GM15510 (cell line): ENCODE results near the gene SLC22A31.

Source experiments
- POLR2A ChIP-seq: IDR thresholded peaks from 3 replicates; pipeline ENCODE4 v1.6.1; 2011; ENCODE audit warnings: borderline replicate concordance; ENCODE audit not compliant: insufficient read length; ENCODE audit errors: extremely low read depth

The SLC22A31 gene

DNA sequence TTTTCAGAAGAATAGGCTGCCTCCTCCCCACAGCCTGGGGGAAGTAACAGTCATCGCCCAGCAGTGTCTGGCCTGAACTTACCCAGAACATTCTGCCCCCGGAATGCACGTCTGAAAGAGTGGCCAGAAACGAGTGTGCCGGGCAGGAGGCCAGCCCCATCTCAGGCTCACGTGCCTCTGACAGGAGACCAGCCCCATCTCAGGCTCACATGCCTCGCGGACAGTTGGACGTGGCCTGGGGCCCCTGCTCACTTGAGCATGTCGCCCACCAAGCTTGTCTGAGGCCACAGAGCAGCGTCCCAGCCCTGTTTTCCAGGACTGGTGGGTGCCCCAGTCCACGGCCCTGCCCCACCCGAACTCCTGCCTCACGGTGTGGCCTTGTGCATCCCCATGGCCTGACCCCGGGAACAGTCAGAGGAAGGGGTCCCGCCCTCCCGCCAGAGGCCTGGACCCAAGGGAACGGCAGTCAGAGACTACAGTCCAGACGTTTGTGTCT, 45.1 kb downstream of the SLC22A31 start:
- TF ChIP-seq POLR2A: no peak

DNA sequence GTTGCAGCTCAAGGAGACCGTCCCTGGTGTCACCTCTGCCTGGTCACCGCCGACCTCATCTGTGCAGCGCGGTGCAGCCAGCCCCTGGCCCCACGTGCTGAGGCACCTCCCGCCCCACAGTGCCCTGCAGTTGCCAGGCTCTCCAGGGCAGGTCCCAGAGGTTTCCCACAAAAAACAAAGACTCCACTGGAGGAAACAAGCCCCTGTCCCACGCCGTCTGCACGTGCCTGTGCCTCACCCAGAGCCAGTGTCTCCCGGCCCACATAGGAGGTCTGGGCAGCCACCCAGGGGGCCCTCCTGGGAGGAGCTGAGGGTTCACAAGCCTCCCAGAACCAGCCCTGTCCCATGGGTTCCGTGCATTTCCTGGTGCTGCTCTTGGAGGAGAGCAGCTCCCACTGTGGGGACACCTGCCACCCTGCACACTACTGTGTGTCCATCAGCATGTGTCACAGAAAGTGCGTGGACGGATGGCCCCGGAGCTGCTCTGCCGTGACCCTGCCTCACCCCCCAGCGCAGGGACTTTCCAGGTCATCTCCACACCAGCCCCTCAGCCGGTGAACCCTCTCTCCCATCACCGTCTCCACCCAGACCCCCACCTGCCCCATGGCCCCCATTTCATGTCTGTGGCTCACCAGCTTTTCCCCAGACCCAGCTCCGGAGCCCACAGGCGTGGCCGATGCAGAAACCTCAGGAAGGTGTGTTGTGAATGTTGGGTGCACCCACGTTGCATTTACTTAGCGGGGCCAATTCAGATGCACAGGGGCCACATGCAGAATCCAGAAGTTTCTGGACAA, 45.8 kb downstream of the SLC22A31 start:
- TF ChIP-seq POLR2A: peak; percentile 12

DNA sequence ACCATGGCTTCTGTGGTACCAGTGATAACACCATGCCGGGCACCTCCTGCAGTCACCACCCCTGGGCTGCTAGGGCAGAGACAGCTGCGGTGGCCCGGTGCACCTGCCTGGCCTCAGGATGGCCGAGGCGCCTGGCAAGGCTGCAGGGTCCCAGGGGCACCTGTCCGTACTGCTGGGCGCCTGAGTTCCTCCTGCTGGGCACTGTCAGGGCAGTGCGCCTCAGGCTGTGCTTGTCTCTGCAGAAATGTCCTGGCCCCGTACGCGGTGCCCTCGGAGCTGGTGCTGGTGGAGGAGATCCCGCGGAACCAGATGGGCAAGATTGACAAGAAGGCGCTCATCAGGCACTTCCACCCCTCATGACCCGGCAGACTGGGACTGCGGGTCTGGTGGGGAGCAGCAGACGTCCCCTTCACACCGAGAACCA, 46.5 kb downstream of the SLC22A31 start:
- TF ChIP-seq POLR2A: no peak

DNA sequence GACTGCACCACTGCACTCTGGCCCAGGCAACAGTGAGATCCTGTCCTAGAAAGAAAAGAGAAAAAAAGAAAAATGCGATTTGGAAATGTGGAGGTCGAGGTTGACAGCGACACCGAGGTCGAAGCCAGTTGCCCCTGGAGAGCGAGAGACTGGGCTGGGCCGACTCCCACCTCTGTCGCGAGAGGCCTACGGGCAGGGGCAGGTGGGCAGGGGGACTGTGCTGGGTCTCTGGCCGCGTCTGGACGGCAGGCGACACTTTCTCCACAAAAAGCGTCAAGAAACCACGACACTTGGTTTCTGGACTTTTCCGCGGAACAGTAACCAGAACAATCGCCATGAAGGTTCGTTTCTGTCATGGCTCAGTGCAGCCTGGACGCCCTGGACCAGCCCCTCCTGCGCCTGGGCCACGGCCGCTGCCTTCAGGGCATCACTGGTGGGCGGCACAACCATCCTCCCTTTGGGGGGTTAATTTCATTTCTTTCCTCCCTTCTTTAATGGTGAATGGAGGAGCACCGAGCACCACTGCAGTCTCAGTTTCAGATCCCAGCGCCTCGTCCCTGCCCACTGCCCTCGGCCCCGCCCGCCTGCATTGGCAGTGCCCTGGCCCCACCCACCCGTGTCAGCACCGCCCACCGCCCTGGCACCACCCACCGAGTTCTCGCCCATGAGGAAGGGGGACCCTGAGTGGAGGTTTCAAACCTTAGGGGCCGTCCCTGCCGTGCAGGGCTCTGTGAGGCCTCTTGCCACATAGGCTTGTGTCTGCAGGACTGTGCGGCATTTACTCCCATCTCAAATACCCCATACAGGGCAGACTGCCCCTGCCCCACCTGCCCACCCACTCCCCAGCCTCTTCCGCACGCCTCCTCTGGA, 47.3 kb downstream of the SLC22A31 start:
- TF ChIP-seq POLR2A: no peak

DNA sequence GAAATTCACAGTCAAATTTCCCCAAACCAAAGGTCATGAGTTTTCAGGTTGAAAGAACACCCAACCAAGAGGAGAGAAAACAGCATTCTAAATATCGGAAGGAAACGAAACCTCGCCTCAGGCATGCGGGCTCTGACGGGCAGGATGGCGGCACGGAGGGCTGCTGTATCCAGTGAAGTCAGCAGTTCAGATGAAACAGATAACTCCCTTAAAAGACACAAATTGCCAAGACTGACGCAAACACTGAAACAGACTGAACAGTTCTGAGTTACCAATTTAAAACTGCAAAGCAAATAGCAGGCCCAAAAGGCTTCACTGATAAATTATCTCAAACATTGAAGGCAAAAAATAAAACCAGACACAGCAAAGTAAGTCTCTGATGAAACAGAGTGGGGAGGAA, 49.4 kb downstream of the SLC22A31 start:
- TF ChIP-seq POLR2A: no peak

DNA sequence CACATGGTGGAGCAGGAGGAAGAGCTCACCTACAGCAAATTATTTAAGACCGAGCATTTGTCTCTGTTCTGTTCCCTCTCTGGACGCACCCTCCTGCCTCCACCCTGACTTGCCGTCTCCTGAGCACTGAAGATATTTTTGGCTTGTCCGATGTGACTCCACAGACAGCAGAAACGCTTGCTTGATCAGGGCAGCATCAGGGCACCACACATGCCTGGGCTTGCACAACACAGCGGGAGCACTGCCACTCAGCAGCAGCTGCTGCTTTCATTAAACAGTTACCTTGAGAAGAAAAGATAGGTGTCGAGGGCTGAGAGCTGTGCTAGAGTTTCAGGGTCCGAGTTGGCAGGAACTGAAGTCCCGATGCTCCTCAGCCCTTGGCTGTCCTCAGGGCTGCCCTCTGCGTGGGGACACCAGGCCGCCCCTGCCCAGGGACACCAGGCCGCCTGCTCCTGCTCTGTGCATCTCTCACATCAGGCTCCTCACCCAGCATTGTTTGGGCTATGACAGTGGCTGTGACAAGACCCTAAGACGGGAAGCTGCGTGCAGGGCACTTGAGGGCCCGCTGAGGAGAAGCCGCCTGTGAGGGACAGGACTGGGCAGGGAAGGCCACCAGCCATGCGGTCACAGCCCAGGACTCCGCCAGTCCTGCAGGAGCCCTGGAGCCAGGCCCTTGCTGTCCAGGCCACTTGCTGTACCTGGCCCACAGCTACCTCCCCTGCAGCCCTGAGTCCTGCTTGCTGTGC, 50.1 kb downstream of the SLC22A31 start:
- no peak for TF ChIP-seq POLR2A

DNA sequence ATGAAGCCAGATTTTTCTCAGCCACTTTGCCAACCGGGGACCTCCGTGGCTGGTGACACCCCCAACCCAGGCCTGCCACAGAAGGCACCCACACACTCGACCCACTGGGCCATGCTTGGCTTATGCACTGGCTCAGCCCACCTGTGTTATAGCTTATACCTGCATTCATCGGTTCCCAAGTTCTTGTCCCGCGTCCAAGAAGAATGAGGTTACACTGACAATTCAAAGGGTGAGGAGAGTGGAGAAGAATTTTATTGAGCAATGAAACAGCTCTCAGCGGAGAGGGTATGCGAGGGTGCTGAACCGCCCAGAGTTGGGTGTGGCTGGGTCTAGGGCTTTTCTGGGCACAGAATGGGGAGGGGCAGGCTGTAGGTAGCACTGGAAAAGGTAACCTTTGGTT, 51.0 kb downstream of the SLC22A31 start:
- TF ChIP-seq POLR2A: no peak

DNA sequence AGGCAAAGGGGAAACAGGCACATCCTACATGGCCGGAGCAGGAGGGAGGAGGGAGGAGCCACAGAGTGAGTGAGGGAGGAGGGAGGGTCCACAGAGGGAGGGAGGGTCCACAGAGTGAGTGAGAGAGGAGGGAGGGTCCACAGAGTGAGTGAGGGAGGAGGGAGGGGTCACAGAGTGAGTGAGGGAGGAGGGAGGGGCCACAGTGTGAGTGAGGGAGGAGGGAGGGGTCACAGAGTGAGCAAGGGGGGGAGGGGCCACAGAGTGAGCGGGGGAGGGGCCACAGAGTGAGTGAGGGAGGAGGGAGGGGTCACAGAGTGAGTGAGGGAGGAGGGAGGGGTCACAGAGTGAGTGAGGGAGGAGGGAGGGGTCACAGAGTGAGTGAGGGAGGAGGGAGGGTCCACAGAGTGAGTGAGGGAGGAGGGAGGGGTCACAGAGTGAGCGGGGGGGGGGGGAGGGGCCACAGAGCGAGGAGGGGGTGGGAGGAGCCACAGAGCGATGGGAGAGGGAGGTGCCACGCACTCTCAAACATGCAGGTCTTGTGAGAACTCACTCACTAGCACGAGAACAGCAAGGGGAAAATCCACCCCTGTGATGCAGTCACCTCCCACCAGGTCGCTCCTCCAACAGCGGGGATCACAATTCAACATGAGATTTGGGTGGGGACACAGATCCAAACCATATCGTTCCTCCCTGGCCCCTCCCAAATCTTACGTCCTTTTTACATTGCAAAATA, 53.1 kb downstream of the SLC22A31 start:
- TF ChIP-seq POLR2A: no peak

DNA sequence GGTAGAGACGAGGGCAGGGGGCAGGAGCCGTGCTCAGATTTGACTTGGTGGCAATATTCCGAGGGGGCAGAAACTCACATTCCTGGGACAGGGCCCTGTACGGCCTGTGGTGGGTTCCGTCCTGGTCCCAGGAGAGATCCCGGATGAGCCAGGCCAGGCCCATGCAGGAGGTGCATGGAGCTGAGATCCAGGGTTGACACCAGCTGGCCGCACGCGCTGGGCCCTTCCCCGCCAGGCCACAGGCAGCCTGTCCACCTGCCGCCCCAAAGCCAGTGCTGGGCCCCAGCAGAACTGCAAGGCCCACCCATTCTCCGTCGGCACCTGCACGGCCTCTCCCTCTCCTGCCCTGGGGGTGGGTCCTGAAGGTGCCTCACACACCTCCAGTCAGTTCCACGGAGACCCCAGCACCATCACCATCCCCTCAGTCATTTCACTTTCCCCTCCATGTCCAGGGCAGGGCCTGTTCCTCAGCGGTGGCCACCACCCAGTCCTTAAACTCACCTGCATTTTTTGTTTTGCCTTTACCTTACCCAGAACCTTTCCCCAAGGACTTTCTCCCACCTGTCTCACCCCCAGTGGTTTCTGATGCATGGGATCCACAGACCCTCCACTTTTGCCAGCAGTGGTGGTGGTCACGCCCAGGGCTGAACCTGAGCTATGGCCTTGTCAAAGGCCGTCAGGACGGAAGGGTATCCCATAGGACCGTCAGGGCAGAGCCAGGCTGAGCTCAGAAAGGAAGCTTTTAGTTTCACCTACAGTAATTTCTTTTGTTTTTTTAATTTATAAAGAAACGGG, 53.9 kb downstream of the SLC22A31 start:
- no peak for TF ChIP-seq POLR2A
